GM23338 (cell line): Measurements from ENCODE around the gene TADA2A. TPM values are rescaled to one million over a fixed set of nuclear protein-coding genes. Genes with fewer than 3 reads are reported as not detected.

ENCODE experiments used
- ATAC-seq: fragments of 200-7000 bp; cut with Tn5 transposase; 3 replicates; pipeline ENCODE4 v1.9.1; 2020
- DNase-seq: peaks from one replicate; pipeline ENCODE4 v3.0.0-alpha.2; 2015; ENCODE audit warnings: low spot score
- H2AFZ ChIP-seq: fragments of 200-600 bp; sonication (generic); 2 replicates; pipeline ENCODE4 v1.8.0; 2016; ENCODE audit warnings: antibody characterized with exemption, mild to moderate bottlenecking, moderate library complexity
- H3F3A ChIP-seq: fragments of 200-600 bp; sonication (generic); replicated peaks from 2 replicates; pipeline ENCODE4 v1.8.0; 2017; ENCODE audit warnings: antibody characterized with exemption, mixed run types, low read depth
- H3K27ac ChIP-seq: fragments of 200-600 bp; sonication (generic); 2 replicates; pipeline ENCODE4 v1.6.1; 2016; ENCODE audit warnings: low read depth
- H3K27me3 ChIP-seq: fragments of 200-600 bp; sonication (generic); 2 replicates; pipeline ENCODE4 v1.8.0; 2016; ENCODE audit warnings: mild to moderate bottlenecking, mixed run types, moderate library complexity; ENCODE audit not compliant: insufficient read depth
- H3K36me3 ChIP-seq: fragments of 200-600 bp; sonication (generic); 2 replicates; pipeline ENCODE4 v1.8.0; 2016; ENCODE audit warnings: mild to moderate bottlenecking; ENCODE audit not compliant: insufficient read depth
- H3K4me1 ChIP-seq: fragments of 200-600 bp; sonication (generic); 2 replicates; pipeline ENCODE4 v1.8.0; 2016; ENCODE audit warnings: mild to moderate bottlenecking, moderate library complexity; ENCODE audit not compliant: insufficient read depth
- H3K4me2 ChIP-seq: fragments of 200-600 bp; sonication (generic); 2 replicates; pipeline ENCODE4 v1.7.1; 2017; ENCODE audit warnings: mixed run types
- H3K4me3 ChIP-seq: fragments of 200-600 bp; sonication (generic); 2 replicates; pipeline ENCODE4 v1.6.1; 2016; ENCODE audit warnings: mixed run types
- H3K79me2 ChIP-seq: fragments of 200-600 bp; sonication (generic); replicated peaks from 2 replicates; pipeline ENCODE4 v1.8.0; 2017; ENCODE audit warnings: mild to moderate bottlenecking; ENCODE audit not compliant: insufficient read depth
- H3K9me2 ChIP-seq: fragments of 200-600 bp; sonication (generic); 2 replicates; pipeline ENCODE4 v1.8.0; 2017; ENCODE audit not compliant: insufficient read depth
- H4K20me1 ChIP-seq: fragments of 200-600 bp; sonication (generic); replicated peaks from 2 replicates; pipeline ENCODE4 v1.8.0; 2017; ENCODE audit warnings: mild to moderate bottlenecking; ENCODE audit not compliant: insufficient read depth
- H3K27ac Mint-ChIP-seq: 2 replicates; pipeline ENCODE4 v1.8.0; 2020; ENCODE audit warnings: inconsistent platforms, mild to moderate bottlenecking, moderate library complexity, mixed read lengths
- H3K27me3 Mint-ChIP-seq: 3 replicates; pipeline ENCODE4 v1.8.0; 2022; ENCODE audit warnings: low read depth, mild to moderate bottlenecking, moderate library complexity, mixed read lengths, inconsistent platforms; ENCODE audit not compliant: insufficient read depth, poor library complexity
- H3K36me3 Mint-ChIP-seq: 3 replicates; pipeline ENCODE4 v1.8.0; 2021; ENCODE audit warnings: low read depth, mild to moderate bottlenecking, inconsistent platforms, moderate library complexity, mixed read lengths
- H3K4me1 Mint-ChIP-seq: 3 replicates; pipeline ENCODE4 v1.8.0; 2020; ENCODE audit warnings: mild to moderate bottlenecking, inconsistent platforms, mixed read lengths
- H3K4me3 Mint-ChIP-seq: 3 replicates; pipeline ENCODE4 v1.8.0; 2021; ENCODE audit warnings: moderate library complexity, mild to moderate bottlenecking, inconsistent platforms, mixed read lengths
- H3K9me3 Mint-ChIP-seq: 3 replicates; pipeline ENCODE4 v1.8.0; 2020; ENCODE audit warnings: moderate library complexity, mild to moderate bottlenecking, inconsistent platforms, mixed read lengths
- CREB1 ChIP-seq: fragments of 250-450 bp; sonication (Bioruptor Pico); IDR thresholded peaks from 2 replicates; pipeline ENCODE4 v1.5.0; 2020; ENCODE audit warnings: low read depth, mild to moderate bottlenecking, moderate library complexity
- CTCF ChIP-seq, 2 experiments: fragments of 200-600 bp in 1 of 2; sonication (generic) in 1 of 2; conservative IDR thresholded peaks; 2 replicates each; pipeline versions ENCODE4 v1.5.1 to v1.6.1; 2016 to 2017; ENCODE audit warnings: antibody characterized with exemption in 2 of 2, low read depth in 2 of 2, mild to moderate bottlenecking in 2 of 2, moderate library complexity in 1 of 2
- ETS1 ChIP-seq: IDR thresholded peaks from 2 replicates; pipeline ENCODE4 v1.6.1; 2016; ENCODE audit warnings: antibody characterized with exemption
- EZH2 ChIP-seq: fragments of 200-600 bp; sonication (generic); IDR thresholded peaks from one replicate; pipeline ENCODE4 v1.8.0; 2017; ENCODE audit warnings: antibody characterized with exemption, mild to moderate bottlenecking, low read depth; ENCODE audit not compliant: unreplicated experiment
- EZH2phosphoT487 ChIP-seq: fragments of 200-600 bp; sonication (generic); IDR thresholded peaks from one replicate; pipeline ENCODE4 v1.8.1; 2018; ENCODE audit warnings: antibody characterized with exemption; ENCODE audit not compliant: unreplicated experiment
- JUNB ChIP-seq: IDR thresholded peaks from one replicate; pipeline ENCODE4 v1.6.1; 2016; ENCODE audit warnings: antibody characterized with exemption; ENCODE audit not compliant: unreplicated experiment
- NANOG ChIP-seq: IDR thresholded peaks from 2 replicates; pipeline ENCODE4 v1.6.1; 2016; ENCODE audit warnings: antibody characterized with exemption, borderline replicate concordance
- POLR2AphosphoS5 ChIP-seq: IDR thresholded peaks from 2 replicates; pipeline ENCODE4 v1.6.1; 2016; ENCODE audit warnings: antibody characterized with exemption, low read depth
- REST ChIP-seq: IDR thresholded peaks from one replicate; pipeline ENCODE4 v1.6.1; 2018; ENCODE audit warnings: antibody characterized with exemption; ENCODE audit not compliant: unreplicated experiment
- STAT1 ChIP-seq: IDR thresholded peaks from one replicate; pipeline ENCODE4 v1.6.1; 2016; ENCODE audit warnings: antibody characterized with exemption; ENCODE audit not compliant: unreplicated experiment
- ZNF114 ChIP-seq: fragments of 250-450 bp; sonication (Bioruptor Pico); IDR thresholded peaks from 2 replicates; pipeline ENCODE4 v1.5.0; 2020; ENCODE audit warnings: mild to moderate bottlenecking, moderate library complexity
- ZNF331 ChIP-seq: fragments of 250-450 bp; sonication (Bioruptor Pico); IDR thresholded peaks from 2 replicates; pipeline ENCODE4 v1.5.0; 2020; ENCODE audit warnings: low read depth, mild to moderate bottlenecking, moderate library complexity
- ZNF462 ChIP-seq: fragments of 250-450 bp; sonication (Bioruptor Pico); IDR thresholded peaks from 2 replicates; pipeline ENCODE4 v1.5.0; 2020; ENCODE audit warnings: mild to moderate bottlenecking, moderate library complexity
- polyA plus RNA-seq: library from polyadenylated mRNA; unstranded; fragments of >200 nt; fragmentation: Nextera tagmentation; extraction: Ambion mirVana; gene quantifications from 2 replicates; pipeline ENCODE4 v1.2.1, GENCODE V29; 2016
- total RNA-seq: library from RNA; depleted of rRNA; stranded (reverse); fragments of >200 nt; shearing (Covaris generic); gene quantifications from 2 replicates; pipeline ENCODE4 v1.2.3, GENCODE V29; 2014

TADA2A gene
- total and polyA plus RNA-seq, 2 experiments from 2014 or later, result 14.5 to 17.1 TPM

GRCh38 chr17:37422971-37423625 is 16.4 kb downstream of the TADA2A start:
- TF ChIP-seq ZNF462, result no peak
- TF ChIP-seq CTCF (conservative IDR thresholded peaks at IDR 0.05; ENCODE audit: low read depth in 2 of 2), result no peak
- no peak for TF ChIP-seq ZNF114 (CRISPR knock-in tag)
- TF ChIP-seq STAT1, result no peak
- no peak for TF ChIP-seq ETS1
- TF ChIP-seq ZNF331 (CRISPR knock-in tag), result no peak
- no peak for TF ChIP-seq POLR2AphosphoS5
- no peak for TF ChIP-seq REST
- TF ChIP-seq EZH2, result no peak
- no peak for TF ChIP-seq NANOG
- no peak for TF ChIP-seq CREB1 (CRISPR knock-in tag)
- TF ChIP-seq JUNB, result no peak
- no peak for TF ChIP-seq EZH2phosphoT487
- Histone ChIP-seq H3K4me3 (no peak overlapping the region), H2AFZ (no peak overlapping the region), H3K27me3 (no peaks in the 10 kb centered on the region), H3K27ac (0 out of 2 replicates have a peak overlapping the region, but pooled peaks have one; percentile 21), H3K4me2 (no peak overlapping the region), H3F3A (no peaks in the 10 kb centered on the region), H3K79me2 (no peaks in the 10 kb centered on the region), H3K4me1 (0 out of 2 replicates have a peak, but pooled peaks cover 2% of the 10 kb centered on the region), H4K20me1 (0 out of 2 replicates have a peak, but pooled peaks cover 3% of the 10 kb centered on the region), H3K9me2 (no peaks in the 10 kb centered on the region), H3K36me3 (peaks cover 19% of the 10 kb centered on the region)
- Mint-ChIP-seq H3K4me1 (no peaks in the 10 kb centered on the region), H3K36me3 (peaks cover 49% of the 10 kb centered on the region), H3K4me3 (no peak overlapping the region), H3K27me3 (peaks cover 2% of the 10 kb centered on the region), H3K27ac (no peak overlapping the region), H3K9me3 (no peaks in the 10 kb centered on the region)
- no peak for ATAC-seq
- no peak for DNase-seq
